Endothelial cell of umbilical vein (primary cell): ENCODE measurements around the gene ARHGAP32. TPM values are rescaled to one million over a fixed set of nuclear protein-coding genes. Genes with fewer than 3 reads are reported as not detected.
A peak's percentile ranks its signal among the peaks of the same experiment; 100 is the strongest.

Experiments
- BruUV-seq: library from RNA; stranded (reverse); fragments of 400-500 nt; replicated peaks from 2 replicates; lab custom pipeline; 2021; lab: Mats Ljungman, UMichigan
- CTCF ChIA-PET: fragments of 300-600, 350-600 bp; sonication (Branson Sonifier 250); formaldehyde crosslinking; loops from one replicate; lab custom pipeline; 2021; ENCODE audit warnings: antibody characterized with exemption, inconsistent platforms; lab: Charles Lee
- POLR2A ChIA-PET: fragments of 300-600, 350-600 bp; sonication (Branson Sonifier 250); formaldehyde crosslinking; loops from one replicate; lab custom pipeline; 2021; ENCODE audit warnings: antibody characterized with exemption, inconsistent platforms; lab: Charles Lee
- DNase-seq: peaks from one replicate; pipeline ENCODE4 v3.0.0-alpha.2; 2011; ENCODE audit warnings: low read depth, low spot score
- FAIRE-seq: peaks from 2 replicates; lab custom pipeline; 2011; peaks lifted over from hg19 to GRCh38; lab: Jason Lieb, UNC
- H2AFZ ChIP-seq: 2 replicates; pipeline ENCODE4 v1.6.0; 2012; ENCODE audit warnings: low read depth, low read length, control low read depth, inconsistent platforms
- H3K27ac ChIP-seq: 2 replicates; pipeline ENCODE4 v1.5.1; 2011; ENCODE audit warnings: low read depth, mild to moderate bottlenecking, control low read depth, low read length, moderate library complexity; ENCODE audit not compliant: insufficient read depth
- H3K27me3 ChIP-seq, 2 experiments: 2 replicates each; pipeline versions ENCODE4 v1.6.0 to v1.6.1; 2011; ENCODE audit warnings: low read length in 2 of 2, mixed read lengths in 1 of 2; ENCODE audit not compliant: control insufficient read depth in 2 of 2, insufficient read depth in 2 of 2
- H3K36me3 ChIP-seq, 2 experiments: 2 replicates in 1 of 2; 3 replicates in 1 of 2; pipeline ENCODE4 v1.5.1; 2011; ENCODE audit warnings: low read length in 2 of 2, mild to moderate bottlenecking in 1 of 2, moderate library complexity in 1 of 2; ENCODE audit not compliant: control insufficient read depth in 2 of 2, insufficient read depth in 2 of 2; ENCODE audit errors: extremely low read depth in 1 of 2
- H3K4me1 ChIP-seq: 3 replicates; pipeline ENCODE4 v1.5.1; 2011; ENCODE audit warnings: mild to moderate bottlenecking, low read length; ENCODE audit not compliant: control insufficient read depth, insufficient read depth; ENCODE audit errors: extremely low read depth
- H3K4me2 ChIP-seq: 2 replicates; pipeline ENCODE4 v1.6.1; 2011; ENCODE audit warnings: low read length, control low read depth, mixed read lengths; ENCODE audit not compliant: insufficient read depth
- H3K4me3 ChIP-seq, 3 experiments: fragments of 200-600 bp in 1 of 3; sonication (generic), shearing (Covaris generic) in 1 of 3; replicated peaks in 1 of 3; 2 replicates each; pipeline ENCODE4 v1.5.1; 2011 to 2016; ENCODE audit warnings: control low read depth in 3 of 3, low read length in 3 of 3, mild to moderate bottlenecking in 2 of 3, inconsistent platforms in 1 of 3, low read depth in 1 of 3, moderate library complexity in 1 of 3; ENCODE audit not compliant: insufficient read depth in 1 of 3
- H3K79me2 ChIP-seq: 2 replicates; pipeline ENCODE4 v1.6.0; 2012; ENCODE audit warnings: low read length, inconsistent platforms; ENCODE audit not compliant: control insufficient read depth, insufficient read depth
- H3K9ac ChIP-seq: replicated peaks from 2 replicates; pipeline ENCODE3; 2011; ENCODE audit warnings: low read length, control low read depth; ENCODE audit not compliant: insufficient read depth; ENCODE audit errors: extremely low read depth
- H3K9me1 ChIP-seq: replicated peaks from 3 replicates; pipeline ENCODE4 v1.6.0; 2011; ENCODE audit warnings: mild to moderate bottlenecking, low read length; ENCODE audit not compliant: control insufficient read depth, insufficient read depth; ENCODE audit errors: extremely low read depth
- H3K9me3 ChIP-seq: replicated peaks from 2 replicates; pipeline ENCODE4 v1.5.1; 2012; ENCODE audit warnings: low read length, inconsistent platforms; ENCODE audit not compliant: control insufficient read depth, insufficient read depth
- H4K20me1 ChIP-seq: replicated peaks from 2 replicates; pipeline ENCODE3; 2011; ENCODE audit warnings: mild to moderate bottlenecking, low read length; ENCODE audit not compliant: control insufficient read depth, insufficient read depth; ENCODE audit errors: extremely low read depth
- EZH2 ChIP-seq: IDR thresholded peaks from 2 replicates; pipeline ENCODE4 v1.6.1; 2012; ENCODE audit warnings: borderline replicate concordance, low read depth, mild to moderate bottlenecking, moderate library complexity, low read length, inconsistent platforms; ENCODE audit not compliant: severe bottlenecking
- FOS ChIP-seq: IDR thresholded peaks from 2 replicates; pipeline ENCODE4 v1.6.1; 2011; ENCODE audit warnings: mild to moderate bottlenecking, low read length, moderate library complexity, borderline replicate concordance; ENCODE audit not compliant: insufficient read depth
- GATA2 ChIP-seq: IDR thresholded peaks from 2 replicates; pipeline ENCODE4 v1.7.0; 2011; ENCODE audit warnings: low read depth, mild to moderate bottlenecking, moderate library complexity, mixed read lengths, low read length; ENCODE audit not compliant: insufficient read length, insufficient read depth
- JUN ChIP-seq: IDR thresholded peaks from 2 replicates; pipeline ENCODE4 v1.6.1; 2011; ENCODE audit warnings: borderline replicate concordance, low read depth; ENCODE audit not compliant: insufficient read length, insufficient read depth
- MYC ChIP-seq: IDR thresholded peaks from one replicate; pipeline ENCODE4 v1.6.1; 2011; ENCODE audit warnings: mild to moderate bottlenecking, low read depth, low read length
- POLR2A ChIP-seq: IDR thresholded peaks from 2 replicates; pipeline ENCODE4 v1.6.1; 2012; ENCODE audit warnings: low read depth, mild to moderate bottlenecking, control low read depth, low read length
- POLR2AphosphoS5 ChIP-seq: IDR thresholded peaks from 2 replicates; pipeline ENCODE4 v1.6.1; 2012; ENCODE audit warnings: low read depth, mild to moderate bottlenecking, control low read depth, low read length, moderate library complexity; ENCODE audit not compliant: insufficient read depth
- dilution Hi-C: fragments of 300-500 bp; cut with MboI; formaldehyde crosslinking; loops from one replicate; pipeline ENCODE4 v1.15.0; 2019; ENCODE audit warnings: low sequenced_read_pairs; ENCODE audit not compliant: extremely low pct_ligation_motif_present
- intact Hi-C: fragments of 100-400 bp; cut with micrococcal nuclease; formaldehyde crosslinking; loops from one replicate; pipeline ENCODE4 v1.10.0; 2022
- polyA plus RNA-seq, 4 experiments: library from polyadenylated mRNA; depleted of rRNA in 3 of 4; stranded (reverse) in 3 of 4; unstranded in 1 of 4; fragments of >200 nt; gene quantifications; 2 replicates each; pipeline versions ENCODE4 v1.2.1 to v1.2.3, GENCODE V29; 2011 to 2012; ENCODE audit warnings: missing spikeins in 1 of 4
- total RNA-seq: library from RNA; stranded (reverse); gene quantifications from 2 replicates; pipeline ENCODE4 v1.2.3, GENCODE V29; 2021
- TF ChIP-seq, protein P1 (sequence below), 2 donors: IDR thresholded peaks; 1 replicate in 1 of 2; 2 replicates in 1 of 2; pipeline ENCODE4 v1.5.1; 2011; ENCODE audit warnings: low read length in 2 of 2, mild to moderate bottlenecking in 2 of 2, moderate library complexity in 2 of 2, control low read depth in 1 of 2, inconsistent platforms in 1 of 2, low read depth in 1 of 2; ENCODE audit not compliant: insufficient read depth in 1 of 2; ENCODE audit errors: extremely low read depth in 1 of 2
- TF ChIP-seq, protein P2 (sequence below): IDR thresholded peaks from 2 replicates; pipeline ENCODE4 v1.6.1; 2011; ENCODE audit not compliant: insufficient read depth, insufficient read length

ARHGAP32 gene
- total and polyA plus RNA-seq, 2 donors (not counting 3 experiments of a cell fraction or from before 2014, with no cell fraction given) = 3.4 to 9.1 TPM

DNA sequence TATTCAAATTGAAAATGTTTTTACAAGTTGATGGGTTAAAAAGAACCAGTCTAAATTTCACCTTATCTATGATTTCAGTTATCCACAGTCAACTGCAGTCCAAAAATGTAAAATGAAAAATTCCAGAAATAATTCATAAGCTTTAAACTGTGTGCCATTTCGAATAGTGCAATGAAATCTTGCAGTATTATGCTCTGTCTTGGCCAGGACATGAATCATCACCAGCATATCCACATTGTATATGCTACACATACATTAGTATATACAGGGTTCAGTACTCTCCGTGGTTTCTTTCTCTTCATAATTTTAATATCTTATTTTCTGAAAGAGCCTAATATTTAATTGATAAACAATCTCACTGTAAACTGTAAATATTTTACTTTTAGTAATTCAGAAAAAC lies 45.9 kb downstream of the ARHGAP32 start:
- no peak overlapping the region for H3K4me3 ChIP-seq
- H3K9me3 ChIP-seq = no peaks in the 10 kb centered on the region
- CTCF ChIA-PET = no interaction called here
- TF ChIP-seq JUN (no peak), EZH2 (no peak), MYC (no peak), GATA2 (no peak), POLR2A (no peak), FOS (peak; percentile 28)
- TF ChIP-seq, protein P1, sequence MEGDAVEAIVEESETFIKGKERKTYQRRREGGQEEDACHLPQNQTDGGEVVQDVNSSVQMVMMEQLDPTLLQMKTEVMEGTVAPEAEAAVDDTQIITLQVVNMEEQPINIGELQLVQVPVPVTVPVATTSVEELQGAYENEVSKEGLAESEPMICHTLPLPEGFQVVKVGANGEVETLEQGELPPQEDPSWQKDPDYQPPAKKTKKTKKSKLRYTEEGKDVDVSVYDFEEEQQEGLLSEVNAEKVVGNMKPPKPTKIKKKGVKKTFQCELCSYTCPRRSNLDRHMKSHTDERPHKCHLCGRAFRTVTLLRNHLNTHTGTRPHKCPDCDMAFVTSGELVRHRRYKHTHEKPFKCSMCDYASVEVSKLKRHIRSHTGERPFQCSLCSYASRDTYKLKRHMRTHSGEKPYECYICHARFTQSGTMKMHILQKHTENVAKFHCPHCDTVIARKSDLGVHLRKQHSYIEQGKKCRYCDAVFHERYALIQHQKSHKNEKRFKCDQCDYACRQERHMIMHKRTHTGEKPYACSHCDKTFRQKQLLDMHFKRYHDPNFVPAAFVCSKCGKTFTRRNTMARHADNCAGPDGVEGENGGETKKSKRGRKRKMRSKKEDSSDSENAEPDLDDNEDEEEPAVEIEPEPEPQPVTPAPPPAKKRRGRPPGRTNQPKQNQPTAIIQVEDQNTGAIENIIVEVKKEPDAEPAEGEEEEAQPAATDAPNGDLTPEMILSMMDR (IDR thresholded peaks at IDR 0.05; ENCODE audit: extremely low read depth in 1 of 2, insufficient read depth in 1 of 2, low read depth in 1 of 2, low read length in 2 of 2) = no peak
- H2AFZ ChIP-seq = no peak overlapping the region
- no peaks in the 10 kb centered on the region for H3K36me3 ChIP-seq
- POLR2A ChIA-PET = no interaction called here
- H3K9me1 ChIP-seq = no peaks in the 10 kb centered on the region
- DNase-seq (no peak), FAIRE-seq (no peak)
- intact Hi-C loops (no loop called here), dilution Hi-C loops (no loop called here)
- no peak overlapping the region for H3K9ac ChIP-seq
- H3K79me2 ChIP-seq = no peaks in the 10 kb centered on the region
- BruUV-seq = no TSS peak
- no peak overlapping the region for H3K27ac ChIP-seq
- no peaks in the 10 kb centered on the region for H3K27me3 ChIP-seq
- no peaks in the 10 kb centered on the region for H4K20me1 ChIP-seq
- H3K4me2 ChIP-seq = no peak overlapping the region
- peaks cover 14% of the 10 kb centered on the region for H3K4me1 ChIP-seq

DNA sequence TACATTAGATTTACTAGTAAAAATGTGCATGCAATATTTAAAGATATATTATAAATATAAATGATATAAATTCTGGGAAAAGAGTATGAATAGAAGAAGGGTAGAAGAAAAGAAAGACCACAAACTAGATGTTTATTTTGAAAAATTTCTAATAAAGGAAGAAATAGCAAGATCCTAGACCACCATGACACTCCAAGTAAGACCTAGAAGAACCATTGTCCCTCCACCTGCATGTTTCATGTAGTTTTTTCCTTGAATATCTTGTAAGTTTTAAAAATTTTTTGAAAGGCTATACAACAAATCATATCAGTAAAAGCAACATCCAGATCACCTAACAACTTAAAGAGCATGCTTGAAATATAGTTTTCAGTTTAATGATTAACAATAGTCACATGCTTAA lies 46.8 kb downstream of the ARHGAP32 start:
- Histone ChIP-seq H3K9ac (no peak overlapping the region), H4K20me1 (no peaks in the 10 kb centered on the region), H3K4me1 (peaks cover 14% of the 10 kb centered on the region), H2AFZ (no peak overlapping the region), H3K27me3 (no peaks in the 10 kb centered on the region), H3K4me3 (no peak overlapping the region), H3K79me2 (no peaks in the 10 kb centered on the region), H3K9me1 (no peaks in the 10 kb centered on the region), H3K4me2 (no peak overlapping the region), H3K36me3 (no peaks in the 10 kb centered on the region), H3K27ac (peak overlapping the region; percentile 45), H3K9me3 (no peaks in the 10 kb centered on the region)
- BruUV-seq = no TSS peak
- dilution Hi-C loops = no loop called here
- ChIA-PET CTCF (no interaction called here), POLR2A (no interaction called here)
- intact Hi-C loops = no loop called here
- DNase-seq = no peak
- TF ChIP-seq MYC (no peak), GATA2 (no peak), POLR2A (no peak), EZH2 (no peak), JUN (no peak), POLR2AphosphoS5 (no peak), FOS (no peak)
- TF ChIP-seq, protein P2, sequence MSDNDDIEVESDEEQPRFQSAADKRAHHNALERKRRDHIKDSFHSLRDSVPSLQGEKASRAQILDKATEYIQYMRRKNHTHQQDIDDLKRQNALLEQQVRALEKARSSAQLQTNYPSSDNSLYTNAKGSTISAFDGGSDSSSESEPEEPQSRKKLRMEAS = no peak
- TF ChIP-seq, protein P1 (IDR thresholded peaks at IDR 0.05; ENCODE audit: extremely low read depth in 1 of 2, insufficient read depth in 1 of 2, low read depth in 1 of 2, low read length in 2 of 2) = no peak
- FAIRE-seq = no peak
